ENCODE measurements around the gene WDR70.
A peak's percentile ranks its signal among the peaks of the same experiment; 100 is the strongest.
"Not testable (repeated sequence)": the region's sequence is repeated elsewhere in the genome, so short reads cannot be mapped to it uniquely, and the experiment has no call there.

The WDR70 gene

GRCh38 chr5:37679903-37680302 lies 300.8 kb downstream of the WDR70 start:
- H3K27me3 Mint-ChIP-seq (ENCODE audit: low read depth); H3K4me1 Mint-ChIP-seq; H3K27ac Mint-ChIP-seq; H3K4me3 Mint-ChIP-seq: not testable (repeated sequence)
- Mint-ChIP-seq H3K9me3 (peaks cover 54% of the 10 kb centered on the region), H3K36me3 (ENCODE audit: low read depth) (peaks cover 45% of the 10 kb centered on the region)

GRCh38 chr5:37683072-37683471 lies 304.0 kb downstream of the WDR70 start:
- H3K36me3 Mint-ChIP-seq (ENCODE audit: low read depth), result peaks cover 41% of the 10 kb centered on the region
- H3K9me3 Mint-ChIP-seq, result peaks cover 42% of the 10 kb centered on the region
- no peak overlapping the region for H3K27ac Mint-ChIP-seq
- H3K4me3 Mint-ChIP-seq, result no peak overlapping the region
- H3K27me3 Mint-ChIP-seq (ENCODE audit: low read depth), result no peaks in the 10 kb centered on the region
- H3K4me1 Mint-ChIP-seq, result peaks cover 13% of the 10 kb centered on the region
- TF ChIP-seq CTCF (IDR thresholded peaks at IDR 0.05; ENCODE audit: unreplicated experiment in 3 of 3), result no peak

GRCh38 chr5:37685211-37685610 lies 306.1 kb downstream of the WDR70 start:
- H3K27ac Mint-ChIP-seq, result no peak overlapping the region
- peaks cover 13% of the 10 kb centered on the region for H3K4me1 Mint-ChIP-seq
- no peak for TF ChIP-seq CTCF (IDR thresholded peaks at IDR 0.05; ENCODE audit: unreplicated experiment in 3 of 3)
- no peaks in the 10 kb centered on the region for H3K27me3 Mint-ChIP-seq (ENCODE audit: low read depth)
- H3K36me3 Mint-ChIP-seq (ENCODE audit: low read depth), result peaks cover 47% of the 10 kb centered on the region
- H3K9me3 Mint-ChIP-seq, result peaks cover 41% of the 10 kb centered on the region
- H3K4me3 Mint-ChIP-seq, result no peak overlapping the region

- Mint-ChIP-seq H3K9me3 (peaks cover 42% of the 10 kb centered on the region), H3K27ac (peak overlapping the region in 1 of 3 experiments; percentile 54), H3K27me3 (ENCODE audit: low read depth) (no peaks in the 10 kb centered on the region), H3K4me3 (no peak overlapping the region), H3K36me3 (ENCODE audit: low read depth) (peaks cover 47% of the 10 kb centered on the region), H3K4me1 (peaks cover 13% of the 10 kb centered on the region)
- TF ChIP-seq CTCF (IDR thresholded peaks at IDR 0.05; ENCODE audit: unreplicated experiment in 3 of 3), result no peak
Measured at GRCh38 chr5:37685816-37686215, 306.7 kb downstream of the WDR70 start.

GRCh38 chr5:37688925-37689324 lies 309.8 kb downstream of the WDR70 start:
- Mint-ChIP-seq H3K4me1 (peaks cover 12% of the 10 kb centered on the region), H3K36me3 (ENCODE audit: low read depth) (peaks cover 25% of the 10 kb centered on the region)
- H3K27me3 Mint-ChIP-seq (ENCODE audit: low read depth), result not testable (repeated sequence)

GRCh38 chr5:37694333-37694732 lies 315.2 kb downstream of the WDR70 start:
- Mint-ChIP-seq H3K9me3 (peaks cover 41% of the 10 kb centered on the region), H3K36me3 (ENCODE audit: low read depth) (peaks cover 19% of the 10 kb centered on the region)
- not testable (repeated sequence) for H3K27me3 Mint-ChIP-seq (ENCODE audit: low read depth); H3K4me3 Mint-ChIP-seq; H3K27ac Mint-ChIP-seq; H3K4me1 Mint-ChIP-seq

More at GRCh38 chr5:37688925-37689324, 309.8 kb downstream of the WDR70 start:
- not testable (repeated sequence) for H3K27ac Mint-ChIP-seq, H3K4me3 Mint-ChIP-seq
- peaks cover 36% of the 10 kb centered on the region for H3K9me3 Mint-ChIP-seq

- H3K36me3 Mint-ChIP-seq (ENCODE audit: low read depth), result peaks cover 15% of the 10 kb centered on the region
- peaks cover 38% of the 10 kb centered on the region for H3K9me3 Mint-ChIP-seq
- H3K4me1 Mint-ChIP-seq, result no peaks in the 10 kb centered on the region
- no peaks in the 10 kb centered on the region for H3K27me3 Mint-ChIP-seq (ENCODE audit: low read depth)
- H3K4me3 Mint-ChIP-seq, result no peak overlapping the region
- no peak overlapping the region for H3K27ac Mint-ChIP-seq
- TF ChIP-seq CTCF (IDR thresholded peaks at IDR 0.05; ENCODE audit: unreplicated experiment in 3 of 3), result no peak
Measured at GRCh38 chr5:37694867-37695266, 315.7 kb downstream of the WDR70 start.

Measured in nephron (organoid).